ACC112 (cell line): ENCODE data around the gene ARL13B.

Source experiments
- H2AFZ ChIP-seq: fragments of 200-600 bp; sonication (generic); one replicate; pipeline ENCODE4 v1.6.0; 2017; ENCODE audit warnings: antibody characterized with exemption, low read length; ENCODE audit not compliant: unreplicated experiment
- H3K27ac ChIP-seq: fragments of 200-600 bp; sonication (generic); 2 replicates; pipeline ENCODE4 v1.5.1; 2014; ENCODE audit warnings: low read depth, mild to moderate bottlenecking, antibody characterized with exemption, low read length, moderate library complexity
- H3K27me3 ChIP-seq: fragments of 200-600 bp; sonication (generic); 2 replicates; pipeline ENCODE4 v1.6.1; 2014; ENCODE audit warnings: mild to moderate bottlenecking, antibody characterized with exemption, low read length, moderate library complexity, mixed read lengths; ENCODE audit not compliant: insufficient read depth
- H3K36me3 ChIP-seq: fragments of 200-600 bp; sonication (generic); 2 replicates; pipeline ENCODE4 v1.6.1; 2016; ENCODE audit warnings: mild to moderate bottlenecking, antibody characterized with exemption, low read length, moderate library complexity, mixed read lengths; ENCODE audit not compliant: insufficient read depth
- H3K4me1 ChIP-seq: fragments of 200-600 bp; sonication (generic); one replicate; pipeline ENCODE4 v1.6.1; 2016; ENCODE audit warnings: low read length, mixed read lengths; ENCODE audit not compliant: insufficient read depth, unreplicated experiment, control insufficient read depth
- H3K4me3 ChIP-seq: fragments of 200-600 bp; sonication (generic); 2 replicates; pipeline ENCODE4 v1.5.1; 2014; ENCODE audit warnings: mild to moderate bottlenecking, low read depth, low read length
- H3K79me2 ChIP-seq: fragments of 200-600 bp; sonication (generic); one replicate; pipeline ENCODE4 v1.6.0; 2016; ENCODE audit warnings: low read length; ENCODE audit not compliant: control insufficient read depth, unreplicated experiment, insufficient read depth

Gene ARL13B

DNA sequence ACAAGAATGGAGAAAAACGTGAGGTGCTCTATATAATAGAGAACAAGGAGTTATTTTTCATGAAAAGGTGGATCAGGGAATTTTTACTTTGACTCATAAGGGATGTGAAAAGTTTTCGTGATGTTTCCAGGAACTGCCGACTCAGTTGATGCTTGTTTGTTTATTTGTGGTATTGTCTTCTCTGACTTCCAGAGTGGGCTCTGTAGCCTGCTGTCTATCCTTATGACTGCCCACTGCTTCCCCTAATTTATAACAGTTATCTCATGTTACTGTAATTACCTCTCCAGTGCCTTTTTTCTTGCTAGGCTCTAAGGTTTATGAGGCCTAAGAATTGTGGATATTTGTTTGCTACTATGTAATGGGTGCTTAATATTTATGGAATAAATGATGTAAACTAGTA is 12.3 kb downstream of the ARL13B start:
- H3K27me3 ChIP-seq = no peaks in the 10 kb centered on the region
- no peaks in the 10 kb centered on the region for H3K36me3 ChIP-seq
- H3K4me1 ChIP-seq = peaks cover 18% of the 10 kb centered on the region
- H3K79me2 ChIP-seq = peaks cover 67% of the 10 kb centered on the region
- no peak overlapping the region for H3K27ac ChIP-seq
- no peak overlapping the region for H3K4me3 ChIP-seq
- no peak overlapping the region for H2AFZ ChIP-seq

DNA sequence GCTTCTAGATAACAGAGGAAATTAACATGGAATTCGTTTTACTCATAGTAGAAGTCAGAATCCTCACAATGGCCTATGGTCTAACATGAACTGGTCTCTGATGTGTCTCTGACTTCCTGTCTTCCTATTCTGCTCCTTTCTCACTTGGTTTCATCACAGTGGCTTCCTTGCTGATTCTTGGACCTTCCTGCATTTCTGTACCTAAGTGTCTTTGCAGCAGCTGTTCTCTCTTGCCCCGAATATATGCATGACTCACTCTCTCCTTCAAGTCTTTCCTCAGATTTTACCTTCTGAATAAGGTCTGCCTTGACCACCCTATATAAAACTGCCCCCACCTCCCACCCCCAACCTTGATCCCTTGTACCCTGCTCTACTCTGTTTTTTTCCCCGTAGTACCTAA is 14.1 kb downstream of the ARL13B start:
- peaks cover 52% of the 10 kb centered on the region for H3K79me2 ChIP-seq
- H3K27me3 ChIP-seq = no peaks in the 10 kb centered on the region
- peaks cover 4% of the 10 kb centered on the region for H3K4me1 ChIP-seq
- no peak overlapping the region for H3K4me3 ChIP-seq
- no peak overlapping the region for H2AFZ ChIP-seq
- no peaks in the 10 kb centered on the region for H3K36me3 ChIP-seq
- H3K27ac ChIP-seq = no peak overlapping the region

DNA sequence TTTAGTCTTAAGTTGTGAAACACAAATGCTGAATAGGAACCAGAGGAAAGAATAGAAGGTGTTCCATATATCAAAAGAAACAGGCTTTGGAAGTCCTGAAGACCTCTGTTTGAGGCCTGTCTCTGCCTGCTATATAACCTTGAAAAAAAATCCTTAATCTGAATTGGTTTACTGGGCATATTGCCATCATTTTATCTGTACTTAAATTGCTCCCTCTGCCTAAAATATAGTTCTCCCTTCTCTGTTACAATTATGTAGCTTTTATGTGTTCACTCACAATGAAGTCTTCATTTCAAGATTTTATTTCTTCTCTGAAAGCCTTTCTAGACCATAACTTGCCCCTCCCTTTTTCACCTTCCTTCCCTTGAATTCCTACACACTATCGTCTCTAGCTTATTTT is 21.2 kb downstream of the ARL13B start:
- Histone ChIP-seq H3K79me2 (no peaks in the 10 kb centered on the region), H2AFZ (no peak overlapping the region), H3K36me3 (no peaks in the 10 kb centered on the region), H3K4me3 (no peak overlapping the region), H3K27me3 (no peaks in the 10 kb centered on the region), H3K4me1 (no peaks in the 10 kb centered on the region), H3K27ac (no peak overlapping the region)

DNA sequence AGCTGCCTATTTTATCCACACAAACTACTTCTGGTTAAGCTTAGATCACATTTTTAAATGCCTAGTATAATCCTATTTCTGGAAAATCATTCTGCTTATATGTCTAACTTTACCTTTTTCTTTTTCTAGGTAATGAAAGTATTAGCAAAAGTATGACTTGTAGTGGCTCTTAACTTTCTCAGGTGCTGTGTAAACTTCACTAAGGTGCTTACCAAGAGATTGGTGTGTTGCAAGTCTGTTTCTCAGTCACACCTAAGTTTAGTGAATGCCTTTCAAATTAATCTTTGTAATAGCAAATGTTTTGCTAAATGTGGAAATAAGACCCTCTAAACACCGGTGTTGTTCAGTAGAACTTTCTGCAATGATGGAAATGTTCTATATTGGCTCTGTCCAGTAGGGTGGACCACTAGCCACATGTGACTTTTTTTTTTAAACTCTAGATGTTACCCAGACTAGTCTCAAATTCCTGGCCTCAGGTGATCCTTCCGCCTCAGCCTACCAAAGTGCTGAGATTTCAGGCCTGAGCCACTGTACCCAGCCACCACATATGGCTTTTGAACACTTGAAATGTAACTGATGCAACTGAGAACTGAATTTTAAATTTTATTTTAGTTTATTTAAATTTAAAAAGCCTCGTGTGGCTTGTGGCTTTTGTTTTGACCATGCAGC is 22.0 kb downstream of the ARL13B start:
- Histone ChIP-seq H3K27ac (no peak overlapping the region), H3K4me3 (no peak overlapping the region)

DNA sequence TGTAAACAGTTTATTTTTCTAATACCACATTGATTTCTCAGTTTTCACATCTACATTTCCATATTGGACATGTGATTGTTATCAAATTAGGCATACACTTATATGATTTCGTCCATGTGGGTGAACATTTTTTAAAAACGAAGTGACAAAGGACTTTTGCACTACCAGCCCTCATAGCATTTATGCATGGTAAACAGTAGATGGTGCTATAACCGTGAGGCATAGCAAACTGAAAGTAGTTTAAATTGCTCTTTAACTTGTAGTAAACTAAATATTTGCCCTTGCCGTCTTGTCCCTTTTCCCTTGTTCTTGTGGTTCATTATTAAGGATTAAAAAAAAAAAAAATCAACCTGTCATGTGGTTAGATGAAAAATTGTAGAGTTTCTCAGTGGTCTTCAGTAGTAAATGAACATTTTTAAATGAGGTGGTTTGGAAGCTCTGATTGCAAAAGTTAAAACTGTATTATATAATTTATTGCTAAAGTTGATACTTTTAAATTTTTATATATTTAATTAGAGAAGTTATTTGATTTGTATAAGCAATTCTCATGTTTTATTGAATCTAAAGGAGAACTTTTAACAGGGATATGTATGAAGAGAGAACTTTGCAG is 24.5 kb downstream of the ARL13B start:
- Histone ChIP-seq H3K27me3 (no peaks in the 10 kb centered on the region), H3K79me2 (no peaks in the 10 kb centered on the region), H3K4me1 (no peaks in the 10 kb centered on the region), H3K36me3 (no peaks in the 10 kb centered on the region), H3K27ac (no peak overlapping the region), H2AFZ (no peak overlapping the region), H3K4me3 (peak overlapping the region; percentile 52)

More for the DNA sequence above, 22.0 kb downstream of the ARL13B start:
- Histone ChIP-seq H3K27me3 (no peaks in the 10 kb centered on the region), H2AFZ (no peak overlapping the region), H3K4me1 (no peaks in the 10 kb centered on the region), H3K79me2 (no peaks in the 10 kb centered on the region), H3K36me3 (no peaks in the 10 kb centered on the region)

DNA sequence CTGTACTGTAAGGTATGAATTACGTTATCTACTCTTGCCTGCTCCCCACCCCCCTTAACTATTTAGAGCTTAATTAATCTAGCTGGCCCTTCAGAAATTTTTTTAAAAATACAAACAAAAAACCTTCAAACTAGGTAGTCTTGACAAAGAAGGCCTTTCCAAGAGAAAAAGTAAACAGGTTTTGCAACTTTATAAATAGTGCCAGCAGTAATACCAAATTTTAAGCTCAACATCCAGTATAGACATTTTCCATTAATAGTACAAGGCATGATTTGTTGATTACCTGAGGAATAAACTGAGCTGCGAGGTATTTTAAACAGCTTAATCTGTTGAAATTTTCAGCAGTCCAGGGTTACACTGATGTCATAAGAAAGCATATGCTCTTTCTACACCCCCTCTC is 28.3 kb downstream of the ARL13B start:
- no peaks in the 10 kb centered on the region for H3K36me3 ChIP-seq
- H3K4me3 ChIP-seq = no peak overlapping the region
- H2AFZ ChIP-seq = no peak overlapping the region
- no peaks in the 10 kb centered on the region for H3K4me1 ChIP-seq
- no peaks in the 10 kb centered on the region for H3K79me2 ChIP-seq
- H3K27me3 ChIP-seq = no peaks in the 10 kb centered on the region
- H3K27ac ChIP-seq = no peak overlapping the region

DNA sequence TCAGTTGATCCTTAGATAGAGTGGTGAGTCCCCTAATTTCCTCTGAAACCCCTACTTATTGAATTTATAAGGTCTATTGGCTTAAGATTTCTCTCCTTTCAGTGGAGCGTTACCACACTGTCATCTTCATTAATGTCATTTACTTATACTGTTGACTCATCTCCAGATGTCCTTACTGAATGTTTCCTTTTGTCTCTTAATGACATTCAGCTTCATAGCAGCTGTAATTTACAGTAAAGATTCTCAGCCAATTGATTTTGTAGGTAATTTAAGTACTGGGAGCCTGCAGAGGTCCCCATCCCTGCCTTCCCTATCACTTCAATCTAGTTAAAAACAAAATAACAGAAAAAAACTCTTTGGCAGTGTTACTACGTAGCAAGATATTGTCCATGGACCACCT is 29.7 kb downstream of the ARL13B start:
- no peaks in the 10 kb centered on the region for H3K4me1 ChIP-seq
- no peak overlapping the region for H3K4me3 ChIP-seq
- no peak overlapping the region for H3K27ac ChIP-seq
- H3K36me3 ChIP-seq = peaks cover 2% of the 10 kb centered on the region; the same call in 1 of the 2 replicates
- H3K79me2 ChIP-seq = no peaks in the 10 kb centered on the region
- H2AFZ ChIP-seq = no peak overlapping the region
- no peaks in the 10 kb centered on the region for H3K27me3 ChIP-seq

DNA sequence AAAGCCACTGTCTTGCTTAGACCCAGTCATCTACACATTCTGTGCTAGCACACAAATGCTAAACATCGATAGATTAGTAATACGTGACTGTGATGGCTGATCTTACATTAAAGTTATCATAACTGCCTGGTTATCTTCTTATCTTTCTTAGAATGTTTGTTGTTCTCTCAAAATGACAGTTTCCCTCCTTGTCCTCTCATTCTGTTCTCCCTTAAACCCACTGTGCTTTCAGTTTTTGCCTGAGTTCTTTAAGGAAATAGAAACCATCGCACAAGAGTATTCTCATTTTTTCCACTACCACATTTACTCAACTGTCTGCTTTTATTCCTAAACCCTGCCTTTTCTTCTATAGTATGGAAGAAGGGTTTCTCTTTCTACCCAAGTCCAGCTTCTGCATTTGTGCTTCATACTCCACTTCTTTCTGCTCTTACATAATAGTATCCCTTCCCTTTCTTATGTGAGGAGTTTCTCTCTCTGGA is 31.3 kb downstream of the ARL13B start:
- Histone ChIP-seq H2AFZ (no peak overlapping the region), H3K27ac (no peak overlapping the region), H3K36me3 (peaks cover 2% of the 10 kb centered on the region; the same call in 1 of the 2 replicates), H3K4me1 (no peaks in the 10 kb centered on the region), H3K27me3 (no peaks in the 10 kb centered on the region), H3K4me3 (no peak overlapping the region), H3K79me2 (no peaks in the 10 kb centered on the region)

DNA sequence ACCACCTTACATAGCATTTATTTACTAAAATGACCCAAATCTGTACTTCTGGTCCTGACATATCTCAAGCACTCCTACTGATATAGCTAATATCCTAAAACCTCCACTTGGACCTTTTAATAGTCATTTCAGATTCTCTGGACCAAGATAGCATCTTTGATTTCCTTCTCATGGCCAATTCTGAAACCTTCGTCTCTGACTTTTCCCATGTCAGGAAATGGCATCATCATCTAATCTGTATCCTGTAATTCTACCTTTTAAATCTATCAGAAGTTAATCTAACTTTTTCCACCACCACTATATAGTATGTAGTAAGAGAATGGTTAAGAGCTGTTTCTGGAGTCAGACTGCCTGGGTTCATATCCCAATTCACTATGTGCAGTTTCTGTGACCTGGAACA is 32.2 kb downstream of the ARL13B start:
- Histone ChIP-seq H3K27ac (no peak overlapping the region), H3K4me3 (no peak overlapping the region), H3K27me3 (no peaks in the 10 kb centered on the region)

DNA sequence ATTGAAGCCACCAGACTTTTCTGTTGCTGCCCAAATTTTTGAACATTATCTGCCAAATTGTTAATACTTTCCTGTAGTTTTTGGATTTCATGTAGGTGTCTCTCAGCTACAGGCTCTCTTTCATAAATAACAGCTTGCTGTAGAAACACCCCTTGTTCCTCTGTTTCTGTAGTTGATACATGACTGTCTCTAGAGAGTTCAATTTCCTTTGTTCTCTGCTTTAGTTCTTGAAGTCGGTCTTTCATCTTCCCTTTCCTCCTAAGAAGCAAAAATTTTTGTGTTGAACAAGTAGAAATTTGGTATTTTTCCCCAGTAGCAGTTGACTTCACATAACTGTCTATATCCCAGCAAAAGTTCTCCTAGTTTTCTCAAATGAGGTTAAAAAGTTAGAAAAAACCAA is 35.1 kb downstream of the ARL13B start:
- Histone ChIP-seq H3K79me2 (no peaks in the 10 kb centered on the region), H3K4me3 (no peak overlapping the region), H3K4me1 (no peaks in the 10 kb centered on the region), H3K27ac (no peak overlapping the region), H2AFZ (no peak overlapping the region), H3K36me3 (peaks cover 2% of the 10 kb centered on the region; the same call in 1 of the 2 replicates), H3K27me3 (no peaks in the 10 kb centered on the region)

More for the DNA sequence above, 32.2 kb downstream of the ARL13B start:
- Histone ChIP-seq H3K79me2 (no peaks in the 10 kb centered on the region), H3K36me3 (peaks cover 2% of the 10 kb centered on the region; the same call in 1 of the 2 replicates), H3K4me1 (no peaks in the 10 kb centered on the region), H2AFZ (no peak overlapping the region)

DNA sequence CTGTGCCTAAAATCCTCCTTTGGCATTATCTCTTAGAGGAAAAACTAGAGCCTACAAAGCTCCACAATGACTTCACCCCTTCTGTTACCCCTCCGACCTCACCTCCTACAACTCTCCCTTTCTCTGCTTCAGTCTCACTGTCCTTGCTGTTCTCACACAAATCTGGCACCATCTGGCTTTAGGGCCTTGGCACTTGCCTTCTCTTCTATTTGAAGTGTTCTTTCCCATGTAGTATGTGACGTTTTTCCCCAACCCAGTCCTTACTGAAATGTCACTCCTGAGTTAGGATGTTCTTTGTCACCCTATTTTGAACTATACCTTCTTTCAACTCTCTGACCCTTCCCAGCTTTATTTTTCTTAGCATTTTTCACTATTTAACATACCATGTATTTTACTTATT is 39.7 kb downstream of the ARL13B start:
- no peak overlapping the region for H3K27ac ChIP-seq
- no peaks in the 10 kb centered on the region for H3K36me3 ChIP-seq
- H3K27me3 ChIP-seq = no peaks in the 10 kb centered on the region
- no peaks in the 10 kb centered on the region for H3K79me2 ChIP-seq
- no peak overlapping the region for H3K4me3 ChIP-seq
- H2AFZ ChIP-seq = no peak overlapping the region
- no peaks in the 10 kb centered on the region for H3K4me1 ChIP-seq
